Dendritic cell treated with granulocyte-macrophage colony-stimulating factor and Interleukin-4, amounts not matched to agents 40 ng/mL and 50 ng/mL, for 4 days (primary cell): ENCODE results near the gene CREB1.

Experiments used
- H3K27ac Mint-ChIP-seq: one replicate; pipeline ENCODE4 v1.8.0; 2022; ENCODE audit warnings: mild to moderate bottlenecking, mixed read lengths
- H3K27me3 Mint-ChIP-seq: one replicate; pipeline ENCODE4 v1.8.0; 2022; ENCODE audit warnings: mild to moderate bottlenecking, mixed read lengths
- H3K36me3 Mint-ChIP-seq: one replicate; pipeline ENCODE4 v1.8.0; 2022; ENCODE audit warnings: low read depth, mixed read lengths
- H3K4me1 Mint-ChIP-seq: one replicate; pipeline ENCODE4 v1.8.0; 2022; ENCODE audit warnings: low read depth, mixed read lengths
- H3K4me3 Mint-ChIP-seq: one replicate; pipeline ENCODE4 v1.8.0; 2022; ENCODE audit warnings: mild to moderate bottlenecking, moderate library complexity, mixed read lengths
- H3K9me3 Mint-ChIP-seq: one replicate; pipeline ENCODE4 v1.8.0; 2022; ENCODE audit warnings: mixed read lengths
- intact Hi-C: fragments of 100-400 bp; cut with micrococcal nuclease; formaldehyde crosslinking; loops from one replicate; pipeline ENCODE4 v1.15.0; 2022

The CREB1 gene

GRCh38 chr2:207512356-207512755 lies 17.4 kb upstream of the CREB1 start:
- H3K36me3 Mint-ChIP-seq: no peaks in the 10 kb centered on the region
- intact Hi-C loops: no loop called here
- peaks cover 4% of the 10 kb centered on the region for H3K27me3 Mint-ChIP-seq
- H3K4me3 Mint-ChIP-seq: no peak overlapping the region
- H3K4me1 Mint-ChIP-seq: peaks cover 18% of the 10 kb centered on the region
- H3K27ac Mint-ChIP-seq: peak overlapping the region; percentile 8
- H3K9me3 Mint-ChIP-seq: no peaks in the 10 kb centered on the region

GRCh38 chr2:207513551-207514257 lies 16.1 kb upstream of the CREB1 start:
- Mint-ChIP-seq H3K9me3 (no peaks in the 10 kb centered on the region), H3K27me3 (peaks cover 4% of the 10 kb centered on the region), H3K27ac (no peak overlapping the region), H3K36me3 (no peaks in the 10 kb centered on the region), H3K4me1 (peaks cover 18% of the 10 kb centered on the region), H3K4me3 (no peak overlapping the region)
- intact Hi-C loops: no loop called here

- intact Hi-C loops: no loop called here
- no peak overlapping the region for H3K27ac Mint-ChIP-seq
- H3K9me3 Mint-ChIP-seq: peaks cover 7% of the 10 kb centered on the region
- H3K36me3 Mint-ChIP-seq: peaks cover 6% of the 10 kb centered on the region
- H3K4me3 Mint-ChIP-seq: no peak overlapping the region
- H3K27me3 Mint-ChIP-seq: peaks cover 7% of the 10 kb centered on the region
- H3K4me1 Mint-ChIP-seq: peaks cover 18% of the 10 kb centered on the region
Measured at GRCh38 chr2:207514451-207514850, 15.3 kb upstream of the CREB1 start.

GRCh38 chr2:207515671-207516070 lies 14.1 kb upstream of the CREB1 start:
- Mint-ChIP-seq H3K4me1 (peaks cover 18% of the 10 kb centered on the region), H3K36me3 (peaks cover 6% of the 10 kb centered on the region), H3K4me3 (no peak overlapping the region), H3K27me3 (peaks cover 7% of the 10 kb centered on the region), H3K27ac (no peak overlapping the region), H3K9me3 (peaks cover 9% of the 10 kb centered on the region)
- intact Hi-C loops: no loop called here

- intact Hi-C loops: no loop called here
- no peak overlapping the region for H3K27ac Mint-ChIP-seq
- H3K4me3 Mint-ChIP-seq: no peak overlapping the region
- H3K9me3 Mint-ChIP-seq: peaks cover 9% of the 10 kb centered on the region
- peaks cover 18% of the 10 kb centered on the region for H3K4me1 Mint-ChIP-seq
- H3K27me3 Mint-ChIP-seq: peaks cover 7% of the 10 kb centered on the region
- H3K36me3 Mint-ChIP-seq: peaks cover 6% of the 10 kb centered on the region
Measured at GRCh38 chr2:207516206-207516605, 13.6 kb upstream of the CREB1 start.

GRCh38 chr2:207523005-207523404 lies 6.8 kb upstream of the CREB1 start:
- intact Hi-C loops: no loop called here
- Mint-ChIP-seq H3K27me3 (peaks cover 5% of the 10 kb centered on the region), H3K4me1 (peaks cover 23% of the 10 kb centered on the region)

GRCh38 chr2:207525296-207525695 lies 4.5 kb upstream of the CREB1 start:
- Mint-ChIP-seq H3K4me1 (peaks cover 33% of the 10 kb centered on the region), H3K27ac (peak overlapping the region; percentile 35), H3K4me3 (no peak overlapping the region), H3K27me3 (peaks cover 4% of the 10 kb centered on the region), H3K9me3 (no peaks in the 10 kb centered on the region), H3K36me3 (peaks cover 34% of the 10 kb centered on the region)
- intact Hi-C loops: no loop called here

More at GRCh38 chr2:207523005-207523404, 6.8 kb upstream of the CREB1 start:
- Mint-ChIP-seq H3K36me3 (peaks cover 19% of the 10 kb centered on the region), H3K9me3 (peaks cover 9% of the 10 kb centered on the region), H3K4me3 (no peak overlapping the region), H3K27ac (no peak overlapping the region)

GRCh38 chr2:207528980-207529329 lies 807 bp upstream of the CREB1 start:
- H3K9me3 Mint-ChIP-seq: no peaks in the 10 kb centered on the region
- H3K36me3 Mint-ChIP-seq: peaks cover 41% of the 10 kb centered on the region
- H3K27me3 Mint-ChIP-seq: peaks cover 4% of the 10 kb centered on the region
- H3K27ac Mint-ChIP-seq: peak overlapping the region; percentile 96
- H3K4me3 Mint-ChIP-seq: peak overlapping the region; percentile 87
- peaks cover 47% of the 10 kb centered on the region for H3K4me1 Mint-ChIP-seq
- intact Hi-C loops: loop anchor here (1.0 to 2.0 kb wide), 2 partner anchors 27 to 48 kb away; no protein-coding TSS in a partner anchor

GRCh38 chr2:207530160-207531031 lies 634 bp downstream of the CREB1 start:
- Mint-ChIP-seq H3K4me3 (peak overlapping the region; percentile 88), H3K9me3 (no peaks in the 10 kb centered on the region), H3K4me1 (peaks cover 43% of the 10 kb centered on the region), H3K36me3 (peaks cover 41% of the 10 kb centered on the region), H3K27me3 (peaks cover 4% of the 10 kb centered on the region), H3K27ac (peak overlapping the region; percentile 96)
- intact Hi-C loops: loop anchor here (2.0 to 5.0 kb wide), 2 partner anchors 94 to 182 kb away; partner anchors contain the start of genes CCNYL1 and METTL21A

GRCh38 chr2:207531032-207531952 lies 1.5 kb downstream of the CREB1 start:
- intact Hi-C loops: loop anchor here (2.0 to 5.0 kb wide), 2 partner anchors 94 to 181 kb away; partner anchors contain the start of genes CCNYL1 and METTL21A
- Mint-ChIP-seq H3K27me3 (peaks cover 4% of the 10 kb centered on the region), H3K4me1 (peaks cover 36% of the 10 kb centered on the region), H3K4me3 (peak overlapping the region; percentile 88), H3K27ac (peak overlapping the region; percentile 96), H3K9me3 (no peaks in the 10 kb centered on the region), H3K36me3 (peaks cover 41% of the 10 kb centered on the region)

GRCh38 chr2:207532676-207533075 lies 2.9 kb downstream of the CREB1 start:
- H3K27ac Mint-ChIP-seq: no peak overlapping the region
- H3K36me3 Mint-ChIP-seq: peaks cover 39% of the 10 kb centered on the region
- intact Hi-C loops: loop anchor here (5.0 kb wide), 1 partner anchor 180 kb away; the partner anchor contains the start of gene CCNYL1
- no peaks in the 10 kb centered on the region for H3K9me3 Mint-ChIP-seq
- H3K27me3 Mint-ChIP-seq: peaks cover 4% of the 10 kb centered on the region
- no peak overlapping the region for H3K4me3 Mint-ChIP-seq
- peaks cover 36% of the 10 kb centered on the region for H3K4me1 Mint-ChIP-seq

- Mint-ChIP-seq H3K4me3 (no peak overlapping the region), H3K4me1 (peaks cover 33% of the 10 kb centered on the region), H3K9me3 (no peaks in the 10 kb centered on the region), H3K27ac (no peak overlapping the region), H3K36me3 (peaks cover 37% of the 10 kb centered on the region), H3K27me3 (no peaks in the 10 kb centered on the region)
- intact Hi-C loops: loop anchor here (5.0 kb wide), 1 partner anchor 179 kb away; the partner anchor contains the start of gene CCNYL1
Measured at GRCh38 chr2:207533461-207534008, 3.8 kb downstream of the CREB1 start.

- no peak overlapping the region for H3K4me3 Mint-ChIP-seq
- H3K27me3 Mint-ChIP-seq: no peaks in the 10 kb centered on the region
- H3K4me1 Mint-ChIP-seq: peaks cover 33% of the 10 kb centered on the region
- H3K27ac Mint-ChIP-seq: no peak overlapping the region
- peaks cover 32% of the 10 kb centered on the region for H3K36me3 Mint-ChIP-seq
- intact Hi-C loops: loop anchor here (5.0 kb wide), 1 partner anchor 178 kb away; the partner anchor contains the start of gene CCNYL1
- H3K9me3 Mint-ChIP-seq: no peaks in the 10 kb centered on the region
Measured at GRCh38 chr2:207534417-207534816, 4.7 kb downstream of the CREB1 start.
